ENCODE results near the gene CIDEC.

CIDEC gene

GRCh38 chr3:9909221-9910013 is 29.4 kb upstream of the CIDEC start:
- FAIRE-seq (no peak), DNase-seq (ENCODE audit: insufficient read length, low spot score) (no peak)
- TF ChIP-seq, protein P1, sequence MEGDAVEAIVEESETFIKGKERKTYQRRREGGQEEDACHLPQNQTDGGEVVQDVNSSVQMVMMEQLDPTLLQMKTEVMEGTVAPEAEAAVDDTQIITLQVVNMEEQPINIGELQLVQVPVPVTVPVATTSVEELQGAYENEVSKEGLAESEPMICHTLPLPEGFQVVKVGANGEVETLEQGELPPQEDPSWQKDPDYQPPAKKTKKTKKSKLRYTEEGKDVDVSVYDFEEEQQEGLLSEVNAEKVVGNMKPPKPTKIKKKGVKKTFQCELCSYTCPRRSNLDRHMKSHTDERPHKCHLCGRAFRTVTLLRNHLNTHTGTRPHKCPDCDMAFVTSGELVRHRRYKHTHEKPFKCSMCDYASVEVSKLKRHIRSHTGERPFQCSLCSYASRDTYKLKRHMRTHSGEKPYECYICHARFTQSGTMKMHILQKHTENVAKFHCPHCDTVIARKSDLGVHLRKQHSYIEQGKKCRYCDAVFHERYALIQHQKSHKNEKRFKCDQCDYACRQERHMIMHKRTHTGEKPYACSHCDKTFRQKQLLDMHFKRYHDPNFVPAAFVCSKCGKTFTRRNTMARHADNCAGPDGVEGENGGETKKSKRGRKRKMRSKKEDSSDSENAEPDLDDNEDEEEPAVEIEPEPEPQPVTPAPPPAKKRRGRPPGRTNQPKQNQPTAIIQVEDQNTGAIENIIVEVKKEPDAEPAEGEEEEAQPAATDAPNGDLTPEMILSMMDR (IDR thresholded peaks at IDR 0.05; ENCODE audit: insufficient read depth, missing control alignments): no peak

- FAIRE-seq: no peak
- no peak for DNase-seq (ENCODE audit: insufficient read length, low spot score)
- TF ChIP-seq, protein P1 (IDR thresholded peaks at IDR 0.05; ENCODE audit: insufficient read depth, missing control alignments): no peak
These were observed 28.2 kb upstream of the CIDEC start for GRCh38 chr3:9908286-9908685.

DNA sequence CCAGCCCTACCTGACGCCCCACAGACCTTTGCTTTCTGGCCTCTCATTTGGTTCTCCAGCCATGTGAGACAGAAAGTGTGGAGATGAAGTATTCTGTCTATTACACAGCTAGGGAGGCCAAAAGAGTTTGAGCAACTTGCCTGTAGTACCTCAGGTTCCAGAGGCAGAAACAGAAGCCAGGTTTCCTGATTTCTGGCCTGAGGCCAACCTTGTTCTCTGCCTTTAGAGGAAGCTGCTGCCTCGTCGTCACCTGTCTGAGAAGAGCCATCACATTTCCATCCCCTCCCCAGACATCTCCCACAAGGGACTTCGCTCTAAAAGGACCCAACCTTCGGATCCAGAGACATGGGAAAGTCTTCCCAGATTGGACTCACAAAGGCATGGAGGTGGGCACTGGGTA is 26.4 kb upstream of the CIDEC start:
- FAIRE-seq (no peak), DNase-seq (ENCODE audit: insufficient read length, low spot score) (no peak)
- TF ChIP-seq, protein P1 (IDR thresholded peaks at IDR 0.05; ENCODE audit: insufficient read depth, missing control alignments): no peak

GRCh38 chr3:9903904-9904303 is 23.9 kb upstream of the CIDEC start:
- TF ChIP-seq, protein P1 (IDR thresholded peaks at IDR 0.05; ENCODE audit: insufficient read depth, missing control alignments): no peak
- FAIRE-seq (no peak), DNase-seq (ENCODE audit: insufficient read length, low spot score) (no peak)

GRCh38 chr3:9903238-9903624 is 23.2 kb upstream of the CIDEC start:
- TF ChIP-seq, protein P1 (IDR thresholded peaks at IDR 0.05; ENCODE audit: insufficient read depth, missing control alignments): no peak

GRCh38 chr3:9902372-9903237 is 22.6 kb upstream of the CIDEC start, which contains the start of gene IL17RE:
IL17RE (plus strand) TSS chr3:9902848; CDS start chr3:9902933, 85 bp downstream.
- FAIRE-seq: no peak
- DNase-seq (ENCODE audit: insufficient read length, low spot score): no peak
- TF ChIP-seq, protein P1 (IDR thresholded peaks at IDR 0.05; ENCODE audit: insufficient read depth, missing control alignments): no peak

More at GRCh38 chr3:9903238-9903624, 23.2 kb upstream of the CIDEC start:
- FAIRE-seq (no peak), DNase-seq (ENCODE audit: insufficient read length, low spot score) (no peak)
